ENCODE data around the gene NEB. TPM values are rescaled to one million over a fixed set of nuclear protein-coding genes. Genes with fewer than 3 reads are reported as not detected.

NEB gene
- total RNA-seq, 4 donors from 2014 or later: 1.6 to 16.4 (median 4.4) TPM

- no peak for DNase-seq
- H3K27ac ChIP-seq: no peak overlapping the region
- no peaks in the 10 kb centered on the region for H3K36me3 ChIP-seq
- intact Hi-C loops (cut with DNase I): no loop called here
- H3K4me1 ChIP-seq: no peaks in the 10 kb centered on the region
- no peak for TF ChIP-seq POLR2A (IDR thresholded peaks at IDR 0.05)
- no peak for TF ChIP-seq CTCF (IDR thresholded peaks at IDR 0.05)
- 81 to 98% methylated on average over 4 of the region's 4 CpGs for WGBS, 2 donors
- H3K4me3 ChIP-seq (replicated peaks in 1 of 3): no peak overlapping the region
- no peaks in the 10 kb centered on the region for H3K27me3 ChIP-seq
- H3K9me3 ChIP-seq: no peaks in the 10 kb centered on the region
Measured at GRCh38 chr2:151482171-151482725, 252.0 kb downstream of the NEB start.

GRCh38 chr2:151481744-151482143 is 252.5 kb downstream of the NEB start:
- no peak overlapping the region for H3K27ac ChIP-seq
- TF ChIP-seq CTCF (IDR thresholded peaks at IDR 0.05) (no peak), POLR2A (IDR thresholded peaks at IDR 0.05) (no peak)
- H3K4me3 ChIP-seq (replicated peaks in 1 of 3): no peak overlapping the region
- no peaks in the 10 kb centered on the region for H3K36me3 ChIP-seq
- H3K27me3 ChIP-seq: no peaks in the 10 kb centered on the region
- 97 to 99% methylated on average over 5 of the region's 5 CpGs for WGBS, 2 donors
- DNase-seq: no peak
- intact Hi-C loops (cut with DNase I): no loop called here
- no peaks in the 10 kb centered on the region for H3K9me3 ChIP-seq
- H3K4me1 ChIP-seq: no peaks in the 10 kb centered on the region

GRCh38 chr2:151478011-151478410 is 256.3 kb downstream of the NEB start:
- Histone ChIP-seq H3K27me3 (no peaks in the 10 kb centered on the region), H3K9me3 (no peaks in the 10 kb centered on the region), H3K4me3 (replicated peaks in 1 of 3) (no peak overlapping the region), H3K4me1 (no peaks in the 10 kb centered on the region), H3K36me3 (no peaks in the 10 kb centered on the region), H3K27ac (no peak overlapping the region)
- intact Hi-C loops (cut with DNase I): no loop called here
- DNase-seq: peak in 1 of 2 donors; percentile 4
- TF ChIP-seq CTCF (IDR thresholded peaks at IDR 0.05) (no peak), POLR2A (IDR thresholded peaks at IDR 0.05) (no peak)
- 88 to 89% methylated on average over 4 of the region's 4 CpGs for WGBS, 2 donors

- no peak for TF ChIP-seq POLR2A (IDR thresholded peaks at IDR 0.05)
- TF ChIP-seq CTCF (IDR thresholded peaks at IDR 0.05): no peak
- Histone ChIP-seq H3K36me3 (peaks cover 0 to 4% of the 10 kb centered on the region in 2 donors), H3K9me3 (no peaks in the 10 kb centered on the region), H3K27ac (no peak overlapping the region), H3K4me3 (replicated peaks in 1 of 3) (no peak overlapping the region), H3K27me3 (no peaks in the 10 kb centered on the region), H3K4me1 (no peaks in the 10 kb centered on the region)
- no peak for DNase-seq
- 94 to 98% methylated on average over 1 of the region's 1 CpG for WGBS, 2 donors
- intact Hi-C loops (cut with DNase I): no loop called here
Measured at GRCh38 chr2:151476287-151476686, 258.0 kb downstream of the NEB start.

- Histone ChIP-seq H3K27ac (no peak overlapping the region), H3K4me1 (no peaks in the 10 kb centered on the region), H3K4me3 (replicated peaks in 1 of 3) (no peak overlapping the region), H3K27me3 (no peaks in the 10 kb centered on the region), H3K36me3 (peaks cover 9 to 16% of the 10 kb centered on the region in 2 donors), H3K9me3 (no peaks in the 10 kb centered on the region)
- no peak for DNase-seq
- 73 to 81% methylated on average over 2 of the region's 2 CpGs for WGBS, 2 donors
- intact Hi-C loops (cut with DNase I): no loop called here
- TF ChIP-seq CTCF (IDR thresholded peaks at IDR 0.05) (no peak), POLR2A (IDR thresholded peaks at IDR 0.05) (no peak)
Measured at GRCh38 chr2:151475071-151475470, 259.2 kb downstream of the NEB start.
